Smooth muscle cell (in vitro differentiated cells): ENCODE data around the gene FXR2. TPM values are rescaled to one million over a fixed set of nuclear protein-coding genes. Genes with fewer than 3 reads are reported as not detected.

ENCODE experiments used
- DNase-seq: peaks from one replicate; lab custom pipeline; 2025; ENCODE audit not compliant: unreplicated experiment; lab: John Stamatoyannopoulos, UW
- H2AFZ ChIP-seq: fragments of 200-600 bp; sonication (generic); 2 replicates; pipeline ENCODE4 v1.6.0; 2016; ENCODE audit warnings: antibody characterized with exemption, low read depth, mild to moderate bottlenecking
- H3F3A ChIP-seq: fragments of 200-600 bp; sonication (generic); 2 replicates; pipeline ENCODE4 v1.6.0; 2017; ENCODE audit warnings: antibody characterized with exemption, low read depth
- H3K27ac ChIP-seq: fragments of 200-600 bp; sonication (generic); 2 replicates; pipeline ENCODE4 v1.5.1; 2016; ENCODE audit warnings: low read depth, mild to moderate bottlenecking
- H3K27me3 ChIP-seq: fragments of 200-600 bp; sonication (generic); 2 replicates; pipeline ENCODE4 v1.6.1; 2016; ENCODE audit warnings: low read depth, mild to moderate bottlenecking
- H3K36me3 ChIP-seq: fragments of 200-600 bp; sonication (generic); 2 replicates; pipeline ENCODE4 v1.5.1; 2016; ENCODE audit warnings: low read depth
- H3K4me1 ChIP-seq: fragments of 200-600 bp; sonication (generic); 2 replicates; pipeline ENCODE4 v1.5.1; 2016; ENCODE audit warnings: low read depth
- H3K4me2 ChIP-seq: fragments of 200-600 bp; sonication (generic); 2 replicates; pipeline ENCODE4 v1.6.0; 2016; ENCODE audit warnings: mild to moderate bottlenecking
- H3K4me3 ChIP-seq: fragments of 200-600 bp; sonication (generic); 2 replicates; pipeline ENCODE4 v1.5.1; 2016; ENCODE audit warnings: mild to moderate bottlenecking
- H3K79me2 ChIP-seq: fragments of 200-600 bp; sonication (generic); 2 replicates; pipeline ENCODE4 v1.6.0; 2016; ENCODE audit warnings: low read depth, mild to moderate bottlenecking
- H3K9ac ChIP-seq: fragments of 200-600 bp; sonication (generic); 2 replicates; pipeline ENCODE4 v1.6.0; 2016; ENCODE audit warnings: low read depth
- H3K9me3 ChIP-seq: fragments of 200-600 bp; sonication (generic); replicated peaks from 2 replicates; pipeline ENCODE4 v1.5.1; 2016; ENCODE audit warnings: low read depth
- H4K20me1 ChIP-seq: fragments of 200-600 bp; sonication (generic); 2 replicates; pipeline ENCODE4 v1.6.0; 2016; ENCODE audit warnings: low read depth
- CTCF ChIP-seq: fragments of 200-600 bp; sonication (generic); IDR thresholded peaks from 2 replicates; pipeline ENCODE4 v1.5.1; 2017; ENCODE audit warnings: borderline replicate concordance, mild to moderate bottlenecking, antibody characterized with exemption; ENCODE audit not compliant: insufficient read depth, poor library complexity, severe bottlenecking
- WGBS: methylation state at CpG from one replicate; pipeline ENCODE4 v1.1.7; 2016; ENCODE audit warnings: low lambda C conversion rate; 5-methylcytosine and 5-hydroxymethylcytosine counted together
- polyA plus RNA-seq: library from polyadenylated mRNA; unstranded; fragments of >200 nt; fragmentation: Nextera tagmentation; extraction: Ambion mirVana; gene quantifications from 2 replicates; pipeline ENCODE4 v1.2.1, GENCODE V29; 2016
- total RNA-seq: library from RNA; depleted of rRNA; stranded (reverse); fragments of >200 nt; gene quantifications from 2 replicates; pipeline ENCODE4 v1.2.3, GENCODE V29; 2014

Gene FXR2
- total and polyA plus RNA-seq, 2 experiments from 2014 or later = 22.8 to 50.6 TPM

GRCh38 chr17:7562208-7562605 is 52.5 kb downstream of the FXR2 start:
- Histone ChIP-seq H2AFZ (peak overlapping the region; percentile 72), H3F3A (peaks cover 5% of the 10 kb centered on the region), H3K79me2 (peaks cover 49% of the 10 kb centered on the region), H3K27ac (peak overlapping the region; percentile 88), H3K36me3 (peaks cover 9% of the 10 kb centered on the region), H3K4me1 (peaks cover 26% of the 10 kb centered on the region), H3K4me2 (peak overlapping the region; percentile 97), H3K27me3 (no peaks in the 10 kb centered on the region), H3K4me3 (peak overlapping the region; percentile 97), H3K9ac (peak overlapping the region; percentile 89), H3K9me3 (no peaks in the 10 kb centered on the region), H4K20me1 (no peaks in the 10 kb centered on the region)
- DNase-seq = no peak
- 2% methylated on average over 14 of the region's 28 CpGs for WGBS
- TF ChIP-seq CTCF = no peak

- WGBS = under 1% methylated on average over 50 of the region's 82 CpGs
Measured at GRCh38 chr17:7561589-7562207, 53.0 kb downstream of the FXR2 start, which contains the start of gene SENP3. Gene SENP3, plus strand, starts transcription at chr17:7561919. Its CDS starts 1,158 bp downstream, at chr17:7563077.

GRCh38 chr17:7561028-7561575 is 53.6 kb downstream of the FXR2 start:
- peak; percentile 72 for DNase-seq
- under 1% methylated on average over 32 of the region's 32 CpGs for WGBS

More at GRCh38 chr17:7561589-7562207, 53.0 kb downstream of the FXR2 start, which contains the start of gene SENP3:
- peak within 1 kb of the TSS; percentile 97 for H3K4me3 ChIP-seq
- peaks cover 9% of the 10 kb centered on the region for H3K36me3 ChIP-seq
- peak within 1 kb of the TSS; percentile 88 for H3K27ac ChIP-seq
- no peaks in the 10 kb centered on the region for H3K9me3 ChIP-seq
- peaks cover 26% of the 10 kb centered on the region for H3K4me1 ChIP-seq
- peaks cover 5% of the 10 kb centered on the region for H3F3A ChIP-seq
- TF ChIP-seq CTCF = no peak
- H4K20me1 ChIP-seq = no peaks in the 10 kb centered on the region
- H3K79me2 ChIP-seq = peaks cover 44% of the 10 kb centered on the region
- DNase-seq = peak; percentile 82
- peak within 1 kb of the TSS; percentile 89 for H3K9ac ChIP-seq
- H2AFZ ChIP-seq = peak within 1 kb of the TSS; percentile 97
- no peaks in the 10 kb centered on the region for H3K27me3 ChIP-seq
- H3K4me2 ChIP-seq = peak within 1 kb of the TSS; percentile 97

More at GRCh38 chr17:7561028-7561575, 53.6 kb downstream of the FXR2 start:
- Histone ChIP-seq H3K9me3 (no peaks in the 10 kb centered on the region), H3K4me2 (peak overlapping the region; percentile 97), H3K36me3 (peaks cover 9% of the 10 kb centered on the region), H3K27ac (peak overlapping the region; percentile 88), H3K27me3 (no peaks in the 10 kb centered on the region), H3F3A (peaks cover 5% of the 10 kb centered on the region), H2AFZ (peak overlapping the region; percentile 97), H3K9ac (peak overlapping the region; percentile 89), H4K20me1 (no peaks in the 10 kb centered on the region), H3K4me3 (peak overlapping the region; percentile 97), H3K79me2 (peaks cover 38% of the 10 kb centered on the region), H3K4me1 (peaks cover 26% of the 10 kb centered on the region)
- peak; percentile 63 for TF ChIP-seq CTCF
